Measurements from ENCODE around the gene PGBD5. TPM values are rescaled to one million over a fixed set of nuclear protein-coding genes. Genes with fewer than 3 reads are reported as not detected.

PGBD5 gene
- total and polyA plus RNA-seq, 9 of the 15 experiments (the other 6 are each of a cell fraction or from before 2014, with no cell fraction given), result under 0.01 to 0.40 (median 0.10) TPM; not detected in 3

DNA sequence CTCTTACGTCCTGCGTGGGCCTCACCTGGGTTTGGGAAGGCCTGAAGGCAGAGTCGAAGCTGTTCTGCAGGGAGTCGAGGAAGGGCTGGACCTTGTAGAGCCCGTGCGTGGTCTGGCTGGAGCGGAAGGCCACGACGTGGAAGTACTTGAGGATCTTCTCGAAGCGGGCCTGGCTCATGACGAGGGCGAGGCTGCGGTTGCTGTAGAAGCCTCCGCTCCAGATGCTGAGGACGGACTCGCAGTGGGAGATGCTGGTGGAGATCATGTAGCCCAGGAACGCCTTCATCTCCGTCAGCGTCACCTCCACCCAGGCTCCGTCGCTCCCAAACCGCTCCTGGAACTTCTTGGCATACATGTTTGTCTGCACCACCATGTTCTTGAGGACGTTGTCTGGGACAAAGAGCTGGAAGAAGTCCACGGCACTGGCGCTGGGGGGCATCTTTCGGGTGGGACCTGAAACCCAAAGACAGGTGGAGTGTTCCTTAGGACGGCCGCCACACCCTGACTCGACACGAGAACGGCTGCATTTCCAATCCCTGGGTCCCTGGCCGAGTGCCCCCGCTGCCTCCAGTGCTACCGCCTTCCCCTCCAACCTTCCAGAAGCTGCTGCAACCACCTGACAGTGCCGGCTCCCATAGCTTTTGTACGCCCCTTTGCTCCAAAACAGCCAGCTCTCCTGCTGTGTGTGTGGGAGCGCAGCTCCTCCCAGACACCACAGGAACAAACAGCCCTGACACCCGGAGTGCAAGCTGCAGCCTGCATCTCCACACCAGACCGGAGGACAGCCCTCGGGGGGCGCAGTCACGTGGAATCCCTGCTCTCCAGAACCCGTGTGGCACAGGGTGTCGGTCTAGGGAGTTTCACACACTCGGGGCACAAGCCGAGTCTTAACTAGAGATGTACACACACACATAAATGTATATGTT is 69.0 kb downstream of the PGBD5 start (continued):
- no peak for TF ChIP-seq RUNX1 (IDR thresholded peaks at IDR 0.05; ENCODE audit: low read depth)

GRCh38 chr1:230356190-230356589 is 69.9 kb downstream of the PGBD5 start:
- DNase-seq (ENCODE audit: extremely low read depth in 1 of 4, low spot score in 3 of 4), result no peak
- no peak overlapping the region for H2AFZ ChIP-seq (ENCODE audit: low read depth, low read length)
- H3K79me2 ChIP-seq (ENCODE audit: control insufficient read depth, insufficient read depth, low read length), result no peaks in the 10 kb centered on the region
- TF ChIP-seq YBX1 (IDR thresholded peaks at IDR 0.05) (no peak), GABPB2 (CRISPR knock-in tag; conservative IDR thresholded peaks at IDR 0.05) (no peak), RBM34 (IDR thresholded peaks at IDR 0.05; ENCODE audit: borderline replicate concordance, insufficient read depth, low read length) (no peak), NEUROD1 (IDR thresholded peaks at IDR 0.05; ENCODE audit: borderline replicate concordance, low read depth, low read length, partially characterized antibody) (no peak), ZBTB8A (IDR thresholded peaks at IDR 0.05; ENCODE audit: partially characterized antibody) (no peak), SUPT5H (IDR thresholded peaks at IDR 0.05) (no peak), U2AF2 (optimal IDR thresholded peaks at IDR 0.05; ENCODE audit: low read depth, low read length) (no peak), TAF9B (IDR thresholded peaks at IDR 0.05; ENCODE audit: partially characterized antibody) (no peak), PHF8 (IDR thresholded peaks at IDR 0.05; ENCODE audit: borderline replicate concordance, low read length) (no peak), RBM25 (IDR thresholded peaks at IDR 0.05; ENCODE audit: low read depth, low read length, severe bottlenecking) (no peak), AFF1 (IDR thresholded peaks at IDR 0.05; ENCODE audit: low read depth in 1 of 2, partially characterized antibody in 2 of 2) (no peak), PRPF4 (IDR thresholded peaks at IDR 0.05; ENCODE audit: insufficient read depth, low read depth, low read length, poor library complexity, severe bottlenecking) (no peak), TSC22D4 (tag; IDR thresholded peaks at IDR 0.05) (no peak), SMARCA5 (IDR thresholded peaks at IDR 0.05) (no peak), NCOA1 (IDR thresholded peaks at IDR 0.05; ENCODE audit: low read depth) (no peak), BCL6 (CRISPR knock-in tag; IDR thresholded peaks at IDR 0.05) (no peak), HCFC1 (IDR thresholded peaks at IDR 0.05; ENCODE audit: low read depth, low read length) (no peak)
- H3K4me3 ChIP-seq, result no peak overlapping the region
- 1% methylated on average over 6 of the region's 6 CpGs for WGBS (ENCODE audit: insufficient coverage, low coverage, missing lambda C conversion rate)
- in situ Hi-C loops (cut with MboI) (no loop called here), intact Hi-C loops (cut with micrococcal nuclease) (no loop called here)
- H3K27me3 ChIP-seq (ENCODE audit: control insufficient read depth in 2 of 2, insufficient read depth in 2 of 2, low read length in 2 of 2), result peaks cover 38 to 78% of the 10 kb centered on the region in 2 experiments
- no peak for FAIRE-seq
- no peak overlapping the region for H3K4me2 ChIP-seq (ENCODE audit: insufficient read depth, low read length)
- BruUV-seq (replicated peaks), result no TSS peak
- no peak overlapping the region for H3K9ac ChIP-seq (ENCODE audit: insufficient read depth in 1 of 2, low read depth in 2 of 2, low read length in 2 of 2)
- CTCF ChIA-PET (ENCODE audit: low intra/inter-chr PET ratio), result interaction anchor here (0.5 kb wide), 1 partner anchor 66 kb away, joined by 3 read pairs; no protein-coding TSS in a partner anchor
- POLR2A ChIA-PET, result interaction anchor here (0.5 kb wide), 1 partner anchor 366 kb away, joined by 4 read pairs; no protein-coding TSS in a partner anchor
- peaks cover 5% of the 10 kb centered on the region; the same call in 1 of the 2 replicates for H4K20me1 ChIP-seq (replicated peaks; ENCODE audit: control insufficient read depth, insufficient read depth, low read length)
- H3K9me1 ChIP-seq (ENCODE audit: control insufficient read depth, insufficient read depth, low read length), result no peaks in the 10 kb centered on the region
- no peak overlapping the region for H3K27ac ChIP-seq (ENCODE audit: extremely low read depth, low read depth, low read length)
- no peak for ATAC-seq
- no peaks in the 10 kb centered on the region for H3K9me3 ChIP-seq (replicated peaks; ENCODE audit: control insufficient read depth, insufficient read depth, low read depth, low read length)
- no peaks in the 10 kb centered on the region for H3K36me3 ChIP-seq (ENCODE audit: control insufficient read depth, insufficient read depth, low read length)
- peaks cover 0 to 4% of the 10 kb centered on the region in 2 experiments; a peak in 1 of 5 replicates for H3K4me1 ChIP-seq (replicated peaks in 1 of 2; ENCODE audit: control insufficient read depth in 2 of 2, insufficient read depth in 2 of 2, low read length in 2 of 2)

Measured in K562 (cell line).